Heart right ventricle (tissue), 16 donors: ENCODE results near the gene LYSMD3. TPM values are rescaled to one million over a fixed set of nuclear protein-coding genes. Genes with fewer than 3 reads are reported as not detected.

ENCODE experiments used
- ATAC-seq, 8 donors: fragments of 200-7000 bp; cut with Tn5 transposase; one replicate each; pipeline ENCODE4 v1.9.1; 2020; ENCODE audit warnings: mild to moderate bottlenecking in 8 of 8, moderate library complexity in 8 of 8, moderate number of reproducible peaks in 1 of 8
- DNase-seq, 2 donors: peaks; one replicate each; pipeline ENCODE4 v3.0.0-alpha.2; 2020
- H3K27ac ChIP-seq, 10 donors: fragments of 200-600 bp; sonication (generic) in 2 of 10; one replicate each; pipeline versions ENCODE4 v1.5.0 to v1.8.0; 2020 to 2022; ENCODE audit warnings: mild to moderate bottlenecking in 3 of 10
- H3K27me3 ChIP-seq, 7 donors: fragments of 200-600 bp; one replicate each; pipeline ENCODE4 v1.8.0; 2021 to 2022; ENCODE audit warnings: mild to moderate bottlenecking in 2 of 7
- H3K36me3 ChIP-seq, 9 donors: fragments of 200-600 bp; sonication (generic) in 1 of 9; one replicate each; pipeline versions ENCODE4 v1.5.0 to v1.8.0; 2020 to 2022; ENCODE audit warnings: mild to moderate bottlenecking in 2 of 9
- H3K4me1 ChIP-seq, 9 donors: fragments of 200-600 bp; sonication (generic) in 1 of 9; one replicate each; pipeline versions ENCODE4 v1.5.0 to v1.8.0; 2020 to 2022; ENCODE audit warnings: mild to moderate bottlenecking in 4 of 9
- H3K4me3 ChIP-seq, 10 donors: fragments of 200-600 bp; sonication (generic) in 2 of 10; one replicate each; pipeline versions ENCODE4 v1.5.0 to v1.8.0; 2020 to 2022; ENCODE audit warnings: mild to moderate bottlenecking in 7 of 10, moderate library complexity in 2 of 10
- H3K9me3 ChIP-seq, 11 donors: fragments of 200-600 bp in 10 of 11; sonication (generic) in 2 of 11; one replicate each; pipeline versions ENCODE4 v1.5.0 to v1.8.0; 2013 to 2022; ENCODE audit warnings: mild to moderate bottlenecking in 2 of 11, control low read depth in 1 of 11, moderate library complexity in 1 of 11
- WGBS, 2 donors: extraction: QIAGEN DNeasy Blood & Tissue Kit; methylation state at CpG; one replicate each; pipeline ENCODE4 v1.1.7; 2013; ENCODE audit warnings: inconsistent platforms in 1 of 2; 5-methylcytosine and 5-hydroxymethylcytosine counted together
- intact Hi-C, 10 donors: fragments of 100-400 bp; cut with DNase I; formaldehyde crosslinking; loops; one replicate each; pipeline versions ENCODE4 v1.11.1 to v1.14.2; 2022
- polyA plus RNA-seq, 2 donors: library from polyadenylated mRNA; stranded (reverse); fragments of 200-250 nt; gene quantifications; one replicate each; pipeline ENCODE4 v1.2.3, GENCODE V29; 2013
- total RNA-seq, 10 donors: library from RNA; stranded (reverse); fragmentation: NEBNext Ultra II Directional in 3 of 10; extraction: Animal tissue kit (Norgen Biotek cat#: 25700) in 3 of 10; gene quantifications; one replicate each; pipeline versions ENCODE4 v1.2.1 to v1.2.4, GENCODE V29; 2021 to 2023
- TF ChIP-seq, protein P1 (sequence below), 9 donors: fragments of 200-600 bp; sonication (generic) in 2 of 9; IDR thresholded peaks; one replicate each; pipeline versions ENCODE4 v1.5.0 to v1.8.0; 2021 to 2022; ENCODE audit warnings: antibody characterized with exemption in 9 of 9, mild to moderate bottlenecking in 5 of 9, moderate library complexity in 1 of 9
- donor health status: Arrhythmogenic right ventricular cardiomyopathy.
- donor health status: ischemic (EF 13 %, LVEDD 7.1; RV severe dilation, severe dysfunction).
- donor health status: healthy with polysubstance abuse.
- donor health status: DM: no; HTN: yes; CAD: no.
- donor health status: DM: no; HTN: no; CAD: no.
- donor health status: ischemic (EF 25% LVEDD 6.9; RV normal size, moderate dysfunction).
- donor health status: ischemic (EF 25% LVEDD 5.7; RV mildly dilated, moderate dysfunction).
- donor health status: healthy.
- donor health status: DM: yes; HTN: yes; CAD: no.
- donor health status: Ischemic cardiomyopathy.
- donor health status: ischemic (EF 35%, LVEDD 5.7; RV mildly dilated, moderate dysfunction).
- donor health status: nonischemic (EF 11% LVEDD 7.7; RV severe dilation, severe dysfunction).
- donor health status: DM: yes; HTN: yes; CAD: no.
- donor health status: PGD.
- donor health status: ischemic (EF 29% LVEDD 5.4; RV normal size, mild dysfunction).
- donor health status: nonischemic (EF 23%, LVEDD 6.1; RV moderate dilation, normal function).

Gene LYSMD3
- total and polyA plus RNA-seq, 12 donors = 5.8 to 26.7 (median 19.3) TPM

DNA sequence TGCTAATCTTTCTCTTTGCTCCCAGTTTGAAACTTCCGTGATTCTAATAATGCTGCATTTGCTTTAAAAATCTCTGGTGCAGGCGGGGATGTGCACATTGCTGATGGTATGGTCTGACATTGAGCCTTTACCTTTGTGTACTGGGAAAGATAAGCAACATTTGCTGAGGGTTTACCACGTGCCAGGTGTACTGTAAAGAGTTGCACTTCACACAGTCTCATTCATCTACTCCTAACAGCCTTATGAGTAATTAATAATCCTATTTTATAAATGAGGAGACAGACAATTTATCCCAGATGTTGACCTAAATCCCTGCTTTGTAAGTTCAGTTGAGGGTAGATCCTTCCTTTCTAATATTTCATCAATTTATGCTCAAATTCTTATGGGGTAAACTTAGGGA lies 28.5 kb upstream of the LYSMD3 start:
- peaks cover 5 to 91% (median 56%) of the 10 kb centered on the region in 7 donors for H3K27me3 ChIP-seq
- TF ChIP-seq, protein P1, sequence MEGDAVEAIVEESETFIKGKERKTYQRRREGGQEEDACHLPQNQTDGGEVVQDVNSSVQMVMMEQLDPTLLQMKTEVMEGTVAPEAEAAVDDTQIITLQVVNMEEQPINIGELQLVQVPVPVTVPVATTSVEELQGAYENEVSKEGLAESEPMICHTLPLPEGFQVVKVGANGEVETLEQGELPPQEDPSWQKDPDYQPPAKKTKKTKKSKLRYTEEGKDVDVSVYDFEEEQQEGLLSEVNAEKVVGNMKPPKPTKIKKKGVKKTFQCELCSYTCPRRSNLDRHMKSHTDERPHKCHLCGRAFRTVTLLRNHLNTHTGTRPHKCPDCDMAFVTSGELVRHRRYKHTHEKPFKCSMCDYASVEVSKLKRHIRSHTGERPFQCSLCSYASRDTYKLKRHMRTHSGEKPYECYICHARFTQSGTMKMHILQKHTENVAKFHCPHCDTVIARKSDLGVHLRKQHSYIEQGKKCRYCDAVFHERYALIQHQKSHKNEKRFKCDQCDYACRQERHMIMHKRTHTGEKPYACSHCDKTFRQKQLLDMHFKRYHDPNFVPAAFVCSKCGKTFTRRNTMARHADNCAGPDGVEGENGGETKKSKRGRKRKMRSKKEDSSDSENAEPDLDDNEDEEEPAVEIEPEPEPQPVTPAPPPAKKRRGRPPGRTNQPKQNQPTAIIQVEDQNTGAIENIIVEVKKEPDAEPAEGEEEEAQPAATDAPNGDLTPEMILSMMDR (IDR thresholded peaks at IDR 0.05) = no peak
- no peaks in the 10 kb centered on the region for H3K9me3 ChIP-seq
- ATAC-seq (no peak), DNase-seq (no peak)
- intact Hi-C loops = no loop called here
- 8 to 12% methylated on average over 3 of the region's 3 CpGs for WGBS, 2 donors
- no peaks in the 10 kb centered on the region for H3K36me3 ChIP-seq
- peak overlapping the region in 6 of 10 donors; percentile 35 to 49 (median 42) for H3K4me3 ChIP-seq
- H3K4me1 ChIP-seq = peaks cover 0 to 17% (median 11%) of the 10 kb centered on the region in 9 donors
- no peak overlapping the region for H3K27ac ChIP-seq

DNA sequence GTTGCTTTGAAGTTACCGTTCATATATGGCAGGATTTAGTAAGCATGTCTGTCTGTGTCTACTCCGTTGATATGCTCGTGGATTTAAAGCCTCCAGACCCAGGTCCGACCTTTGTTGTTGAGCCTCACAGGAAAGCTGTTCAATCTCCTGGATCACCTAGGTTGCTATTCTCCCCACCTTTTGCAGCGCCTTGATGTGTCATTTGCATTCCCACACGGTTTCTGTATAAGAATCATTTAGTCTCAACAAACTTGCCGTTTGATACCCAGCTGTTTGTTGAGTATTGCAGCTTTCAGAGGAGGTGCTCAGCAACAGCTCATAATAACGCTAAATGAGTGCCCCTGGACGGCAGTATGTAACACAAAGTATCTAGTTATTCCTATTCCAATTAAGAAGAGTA lies 28.0 kb upstream of the LYSMD3 start:
- Histone ChIP-seq H3K4me3 (no peak overlapping the region), H3K27me3 (peaks cover 5 to 92% (median 57%) of the 10 kb centered on the region in 7 donors), H3K36me3 (no peaks in the 10 kb centered on the region), H3K9me3 (no peaks in the 10 kb centered on the region), H3K27ac (no peak overlapping the region), H3K4me1 (peaks cover 0 to 17% (median 11%) of the 10 kb centered on the region in 9 donors)
- intact Hi-C loops = no loop called here
- TF ChIP-seq, protein P1 (IDR thresholded peaks at IDR 0.05) = no peak
- ATAC-seq (no peak), DNase-seq (no peak)
- 5 to 9% methylated on average over 9 of the region's 9 CpGs for WGBS, 2 donors

DNA sequence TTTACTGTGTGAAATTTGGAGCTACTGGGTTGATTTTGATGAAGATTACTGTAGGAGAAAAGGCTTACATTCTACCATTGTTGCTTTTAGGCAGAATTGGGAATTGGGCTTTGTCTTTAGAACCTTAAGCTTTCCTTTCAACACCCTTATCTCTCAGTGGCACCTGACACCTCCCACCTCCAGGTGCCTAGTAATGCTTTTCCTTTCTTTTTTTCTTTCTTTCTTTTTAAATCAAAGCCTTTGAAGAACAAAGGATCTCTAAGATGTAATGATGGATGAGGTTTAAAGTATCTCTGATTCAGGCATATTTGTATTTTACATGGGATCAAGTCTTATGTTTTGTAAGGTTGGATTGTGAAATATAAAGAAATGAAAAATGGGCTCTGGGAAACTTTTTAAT lies 26.3 kb upstream of the LYSMD3 start:
- H3K27me3 ChIP-seq = peaks cover 5 to 88% (median 49%) of the 10 kb centered on the region in 7 donors
- intact Hi-C loops = no loop called here
- ATAC-seq (no peak), DNase-seq (no peak)
- H3K36me3 ChIP-seq = no peaks in the 10 kb centered on the region
- H3K4me1 ChIP-seq = peaks cover 0 to 17% (median 11%) of the 10 kb centered on the region in 9 donors
- H3K4me3 ChIP-seq = no peak overlapping the region
- no peak overlapping the region for H3K27ac ChIP-seq
- TF ChIP-seq, protein P1 (IDR thresholded peaks at IDR 0.05) = no peak
- no peaks in the 10 kb centered on the region for H3K9me3 ChIP-seq

DNA sequence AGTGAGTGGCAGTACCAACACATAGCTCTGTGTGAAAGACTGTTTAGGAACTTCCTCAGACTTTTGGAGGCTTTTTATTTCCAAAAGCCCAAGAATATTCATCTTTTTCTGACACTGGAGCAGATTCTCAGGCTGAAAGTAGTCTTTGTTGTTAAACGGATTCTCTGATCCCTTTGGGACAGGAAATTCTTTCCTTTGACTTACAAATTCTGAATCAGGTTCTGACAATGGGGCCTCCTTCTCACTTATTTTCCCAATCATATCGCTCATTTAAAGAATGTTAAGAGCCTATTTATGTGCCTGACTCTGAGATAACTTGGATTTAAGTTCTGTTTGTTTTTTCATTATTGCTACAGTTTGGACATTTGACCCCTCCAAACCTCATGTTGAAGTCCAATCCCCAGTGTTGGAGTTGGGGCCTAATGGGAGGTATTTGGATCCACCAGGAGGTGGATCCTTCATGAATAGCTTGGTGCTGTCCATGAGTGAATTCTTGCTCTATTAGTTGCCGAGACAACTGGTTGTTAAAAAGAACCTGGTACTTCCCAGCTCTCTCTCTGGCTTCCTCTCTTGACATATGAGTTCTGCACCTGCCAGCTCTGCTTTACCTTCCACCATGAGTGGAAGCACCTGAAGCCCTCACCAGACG lies 25.1 kb upstream of the LYSMD3 start:
- peaks cover 5 to 76% (median 41%) of the 10 kb centered on the region in 7 donors for H3K27me3 ChIP-seq
- DNase-seq (no peak), ATAC-seq (no peak)
- intact Hi-C loops = no loop called here
- WGBS, 2 donors = 64 to 71% methylated on average over 4 of the region's 4 CpGs
- no peak overlapping the region for H3K4me3 ChIP-seq
- H3K36me3 ChIP-seq = no peaks in the 10 kb centered on the region
- TF ChIP-seq, protein P1 (IDR thresholded peaks at IDR 0.05) = no peak
- H3K4me1 ChIP-seq = peaks cover 0 to 17% (median 11%) of the 10 kb centered on the region in 9 donors
- H3K9me3 ChIP-seq = no peaks in the 10 kb centered on the region
- no peak overlapping the region for H3K27ac ChIP-seq
